Glutamatergic neuron (in vitro differentiated cells): ENCODE results near the gene NOXRED1. TPM values are rescaled to one million over a fixed set of nuclear protein-coding genes. Genes with fewer than 3 reads are reported as not detected.

Source experiments
- DNase-seq: peaks from one replicate; pipeline ENCODE4 v3.0.0; 2022
- H3K27ac Mint-ChIP-seq: one replicate; pipeline ENCODE4 v1.8.0; 2020; ENCODE audit warnings: mild to moderate bottlenecking, mixed read lengths, inconsistent platforms; ENCODE audit not compliant: unreplicated experiment
- H3K27me3 Mint-ChIP-seq: one replicate; pipeline ENCODE4 v1.8.0; 2020; ENCODE audit warnings: mild to moderate bottlenecking, moderate library complexity, mixed read lengths, inconsistent platforms; ENCODE audit not compliant: unreplicated experiment
- H3K36me3 Mint-ChIP-seq: one replicate; pipeline ENCODE4 v1.8.0; 2020; ENCODE audit warnings: mild to moderate bottlenecking, mixed read lengths, inconsistent platforms; ENCODE audit not compliant: unreplicated experiment
- H3K4me1 Mint-ChIP-seq: one replicate; pipeline ENCODE4 v1.8.0; 2020; ENCODE audit warnings: mild to moderate bottlenecking, low read depth, mixed read lengths, inconsistent platforms; ENCODE audit not compliant: unreplicated experiment
- H3K4me3 Mint-ChIP-seq: one replicate; pipeline ENCODE4 v1.8.0; 2020; ENCODE audit warnings: mild to moderate bottlenecking, mixed read lengths, inconsistent platforms; ENCODE audit not compliant: unreplicated experiment
- H3K9me3 Mint-ChIP-seq: one replicate; pipeline ENCODE4 v1.8.0; 2020; ENCODE audit warnings: mild to moderate bottlenecking, moderate library complexity, mixed read lengths, inconsistent platforms; ENCODE audit not compliant: unreplicated experiment
- total RNA-seq: library from RNA; stranded (reverse); fragmentation: NEBNext Ultra II Directional; extraction: Animal tissue kit (Norgen Biotek cat#: 25700); gene quantifications from one replicate; pipeline ENCODE4 v1.2.1, GENCODE V29; 2021; ENCODE audit not compliant: unreplicated experiment
- TF ChIP-seq, protein P1 (sequence below): fragments of 200-600 bp; sonication (generic); IDR thresholded peaks from one replicate; pipeline ENCODE4 v1.5.0; 2021; ENCODE audit not compliant: partially characterized antibody, unreplicated experiment

Gene NOXRED1
- total RNA-seq, 1 donor from 2014 or later, result 0.69 TPM

DNA sequence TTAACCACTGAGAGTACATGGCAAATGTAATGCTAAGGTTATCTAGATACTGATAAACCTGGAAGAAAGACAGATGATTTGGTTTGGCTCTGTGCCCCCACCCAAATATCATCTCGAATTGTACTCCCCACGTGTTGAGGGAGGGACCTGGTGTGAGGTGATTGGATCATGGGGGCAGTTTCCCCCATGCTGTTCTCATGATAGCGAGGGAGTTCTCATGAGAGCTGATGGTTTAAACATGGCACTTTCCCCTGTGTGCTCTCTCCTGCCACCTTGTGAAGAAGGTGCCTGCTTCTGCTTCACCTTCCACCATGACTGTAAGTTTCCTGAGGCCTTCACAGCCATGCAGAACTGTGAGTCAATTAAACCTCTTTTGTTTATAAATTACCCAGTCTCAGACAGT, 14.2 kb downstream of the NOXRED1 start:
- TF ChIP-seq, protein P1, sequence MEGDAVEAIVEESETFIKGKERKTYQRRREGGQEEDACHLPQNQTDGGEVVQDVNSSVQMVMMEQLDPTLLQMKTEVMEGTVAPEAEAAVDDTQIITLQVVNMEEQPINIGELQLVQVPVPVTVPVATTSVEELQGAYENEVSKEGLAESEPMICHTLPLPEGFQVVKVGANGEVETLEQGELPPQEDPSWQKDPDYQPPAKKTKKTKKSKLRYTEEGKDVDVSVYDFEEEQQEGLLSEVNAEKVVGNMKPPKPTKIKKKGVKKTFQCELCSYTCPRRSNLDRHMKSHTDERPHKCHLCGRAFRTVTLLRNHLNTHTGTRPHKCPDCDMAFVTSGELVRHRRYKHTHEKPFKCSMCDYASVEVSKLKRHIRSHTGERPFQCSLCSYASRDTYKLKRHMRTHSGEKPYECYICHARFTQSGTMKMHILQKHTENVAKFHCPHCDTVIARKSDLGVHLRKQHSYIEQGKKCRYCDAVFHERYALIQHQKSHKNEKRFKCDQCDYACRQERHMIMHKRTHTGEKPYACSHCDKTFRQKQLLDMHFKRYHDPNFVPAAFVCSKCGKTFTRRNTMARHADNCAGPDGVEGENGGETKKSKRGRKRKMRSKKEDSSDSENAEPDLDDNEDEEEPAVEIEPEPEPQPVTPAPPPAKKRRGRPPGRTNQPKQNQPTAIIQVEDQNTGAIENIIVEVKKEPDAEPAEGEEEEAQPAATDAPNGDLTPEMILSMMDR, result no peak
- Mint-ChIP-seq H3K4me3 (no peak overlapping the region), H3K9me3 (no peaks in the 10 kb centered on the region), H3K27me3 (no peaks in the 10 kb centered on the region), H3K4me1 (no peaks in the 10 kb centered on the region), H3K36me3 (no peaks in the 10 kb centered on the region), H3K27ac (no peak overlapping the region)
- DNase-seq, result no peak

DNA sequence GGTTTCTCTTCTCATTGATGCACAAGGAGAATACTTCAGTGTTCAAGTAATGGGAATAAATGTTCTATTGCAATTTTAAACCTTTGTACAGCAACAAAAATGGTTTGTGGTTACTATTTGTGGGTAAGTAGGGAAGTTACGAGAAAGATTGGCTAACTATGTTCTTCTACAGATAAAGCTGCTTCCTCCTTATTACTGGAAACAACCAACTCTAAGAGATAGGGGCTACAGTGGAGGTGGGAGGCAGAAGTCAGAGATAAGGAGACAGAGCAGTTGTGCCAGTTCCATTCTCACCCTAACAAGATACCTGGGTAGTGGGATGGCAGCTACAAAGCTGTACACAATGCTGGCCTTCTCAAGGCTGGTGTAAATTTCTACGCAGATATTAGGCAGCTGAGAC, 16.2 kb downstream of the NOXRED1 start:
- H3K9me3 Mint-ChIP-seq, result no peaks in the 10 kb centered on the region
- H3K4me1 Mint-ChIP-seq, result no peaks in the 10 kb centered on the region
- no peak overlapping the region for H3K4me3 Mint-ChIP-seq
- TF ChIP-seq, protein P1, result no peak
- no peaks in the 10 kb centered on the region for H3K36me3 Mint-ChIP-seq
- H3K27ac Mint-ChIP-seq, result no peak overlapping the region
- no peaks in the 10 kb centered on the region for H3K27me3 Mint-ChIP-seq
- DNase-seq, result no peak

DNA sequence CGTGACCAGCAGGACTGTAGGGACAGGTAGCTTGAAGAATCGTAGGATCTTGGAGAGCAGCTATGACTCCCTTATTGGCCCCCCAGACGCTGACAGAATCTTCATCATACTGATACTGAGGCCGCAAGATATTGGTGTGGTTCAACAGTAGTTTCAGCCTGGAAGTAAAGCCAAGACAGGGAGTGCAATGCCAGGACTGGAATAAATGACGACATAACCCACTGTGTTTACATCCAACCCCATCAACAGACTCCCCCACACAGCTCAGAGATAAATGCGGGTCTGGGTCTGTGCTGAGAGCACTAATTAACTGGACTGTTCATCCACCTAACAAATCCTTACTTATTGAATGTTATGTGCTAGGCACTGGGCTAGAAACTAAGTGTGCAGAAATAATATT, 16.6 kb downstream of the NOXRED1 start:
- Mint-ChIP-seq H3K4me1 (no peaks in the 10 kb centered on the region), H3K36me3 (no peaks in the 10 kb centered on the region), H3K4me3 (no peak overlapping the region), H3K27me3 (no peaks in the 10 kb centered on the region), H3K9me3 (no peaks in the 10 kb centered on the region), H3K27ac (no peak overlapping the region)
- TF ChIP-seq, protein P1, result no peak
- no peak for DNase-seq

DNA sequence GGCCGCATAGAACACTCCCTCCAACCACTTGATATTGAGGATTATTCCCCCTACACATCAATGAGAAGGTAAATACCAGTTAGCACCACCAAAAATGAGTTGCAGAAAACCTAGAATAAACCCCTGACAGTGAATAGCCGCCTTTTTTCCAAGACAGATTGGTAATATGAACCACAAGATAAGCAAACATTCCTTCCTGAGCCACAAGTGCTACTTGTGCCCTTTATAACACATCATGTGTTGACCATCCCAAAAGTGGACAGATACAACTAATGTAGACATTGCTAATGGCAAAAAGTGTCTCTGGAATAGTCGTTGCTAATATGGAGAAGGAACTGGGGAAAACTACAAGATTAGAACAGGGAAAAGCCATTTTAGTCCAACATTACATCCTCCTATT, 17.2 kb downstream of the NOXRED1 start:
- H3K4me1 Mint-ChIP-seq, result no peaks in the 10 kb centered on the region
- H3K27me3 Mint-ChIP-seq, result no peaks in the 10 kb centered on the region
- no peak for DNase-seq
- no peaks in the 10 kb centered on the region for H3K9me3 Mint-ChIP-seq
- TF ChIP-seq, protein P1, result no peak
- H3K36me3 Mint-ChIP-seq, result no peaks in the 10 kb centered on the region
- no peak overlapping the region for H3K4me3 Mint-ChIP-seq
- no peak overlapping the region for H3K27ac Mint-ChIP-seq

DNA sequence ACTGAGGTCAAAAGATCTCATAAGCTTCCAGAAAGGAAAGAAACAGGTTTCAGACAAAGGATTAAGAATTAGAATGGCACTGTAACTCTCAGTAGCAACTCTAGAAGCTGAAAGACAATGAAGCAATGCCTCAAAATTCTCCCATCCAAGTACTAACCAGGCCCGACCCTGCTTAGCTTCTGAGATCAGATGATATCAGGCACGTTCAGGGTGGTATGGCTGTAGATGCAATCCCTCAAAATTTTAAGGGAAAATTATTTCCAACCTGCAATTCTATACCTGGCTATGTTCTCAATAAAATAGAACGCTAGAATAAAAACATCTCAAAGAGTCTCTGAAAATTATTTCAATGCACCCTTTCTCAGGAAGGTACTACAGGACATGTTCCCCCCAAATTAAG, 19.6 kb downstream of the NOXRED1 start:
- DNase-seq, result no peak
- Mint-ChIP-seq H3K4me3 (no peak overlapping the region), H3K9me3 (no peaks in the 10 kb centered on the region), H3K27me3 (no peaks in the 10 kb centered on the region), H3K4me1 (no peaks in the 10 kb centered on the region), H3K27ac (no peak overlapping the region), H3K36me3 (no peaks in the 10 kb centered on the region)
- TF ChIP-seq, protein P1, result no peak
